Hair follicle dermal papilla cell (primary cell): ENCODE results near the gene KRT82. TPM values are rescaled to one million over a fixed set of nuclear protein-coding genes. Genes with fewer than 3 reads are reported as not detected.

Experiments used
- total RNA-seq: library from RNA; depleted of rRNA; stranded (reverse); fragments of >200 nt; gene quantifications from 2 replicates; pipeline ENCODE4 v1.2.3, GENCODE V29; 2012

KRT82 gene
- total RNA-seq, result not detected in 2 replicates

DNA sequence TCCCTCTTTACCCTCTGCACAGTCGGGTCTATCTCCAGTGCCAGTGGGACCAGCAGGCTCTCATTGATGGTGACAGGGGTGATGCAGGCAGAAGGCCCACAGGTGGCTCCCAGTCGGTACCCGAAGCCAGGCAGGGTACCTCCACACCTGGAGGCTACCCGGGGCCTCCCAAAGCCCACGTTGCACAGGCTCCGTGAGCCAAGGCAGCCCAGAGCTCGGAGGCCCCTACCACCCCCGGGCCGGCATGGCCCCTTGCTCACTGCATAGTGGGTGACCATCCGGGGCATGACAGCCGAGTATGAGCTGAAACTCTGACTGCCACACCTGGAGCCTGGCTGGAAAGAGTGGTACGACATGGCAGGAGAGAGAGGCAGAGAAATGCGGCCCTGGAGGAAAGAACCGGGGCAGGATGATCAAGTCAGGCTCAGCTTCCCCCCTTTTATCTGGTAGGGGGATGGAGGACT is at the start of gene KRT82:
KRT82 (minus strand) TSS at position 414 of the 464 bp plus-strand sequence; CDS start at position 356, 58 bp downstream.

DNA sequence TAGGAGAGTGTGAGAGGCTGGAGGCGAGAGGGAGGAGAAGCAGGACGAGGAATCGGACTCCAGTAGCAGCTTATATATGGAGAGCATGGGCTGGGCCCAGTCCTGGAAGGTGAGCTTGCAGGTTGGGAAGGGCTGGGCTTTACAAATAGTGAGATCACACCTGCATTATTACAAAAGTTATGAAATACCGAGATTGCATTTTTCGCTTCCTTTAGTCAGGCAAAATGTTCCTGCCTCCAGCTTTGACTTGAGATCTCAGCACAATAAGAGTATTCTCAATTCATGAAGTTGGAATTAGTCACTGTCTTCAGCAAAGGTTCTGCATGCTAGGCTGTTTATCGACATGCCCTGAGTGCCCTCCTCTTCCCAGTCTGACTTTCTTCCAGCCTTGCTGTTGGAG is 46.0 kb upstream of the KRT82 start, which contains the start of gene KRT6B:
KRT6B (minus strand) TSS at position 46 of the 400 bp plus-strand sequence. CDS start 68 bp downstream, outside the sequence.

DNA sequence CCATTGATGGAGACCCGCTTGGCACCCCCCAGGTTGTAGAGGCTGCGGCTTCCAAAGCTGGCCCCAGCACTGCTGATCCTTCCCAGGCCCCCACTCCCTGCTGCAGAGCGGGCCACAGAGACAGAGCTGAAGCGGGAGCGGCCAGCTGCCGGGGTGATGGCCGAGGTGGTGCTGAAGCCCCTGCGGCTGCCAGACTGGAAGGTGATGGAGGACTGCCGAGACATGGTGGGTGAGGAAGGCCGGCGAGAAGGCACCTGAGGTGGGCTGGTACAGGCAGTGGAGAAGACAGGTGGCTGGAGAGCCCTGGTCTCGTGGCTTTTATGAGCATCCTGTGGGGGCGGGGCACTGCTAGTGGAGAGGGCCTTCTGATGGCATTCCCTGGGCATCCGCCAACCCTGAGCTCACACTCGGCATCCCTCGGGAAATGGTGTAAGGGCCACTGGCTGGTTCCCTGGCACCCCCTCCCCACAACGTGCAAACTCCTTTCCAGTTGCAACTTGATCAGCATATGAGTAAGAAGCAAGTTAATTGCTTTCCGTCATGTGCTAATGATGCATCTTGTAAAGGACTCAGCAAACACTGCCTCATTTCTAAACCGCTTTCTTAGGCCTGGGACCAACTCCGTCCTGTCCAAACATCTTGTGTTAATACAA is 28.1 kb upstream of the KRT82 start, which contains the start of gene KRT75:
KRT75 (minus strand) TSS at position 291 of the 653 bp plus-strand sequence; CDS start at position 224, 67 bp downstream.

DNA sequence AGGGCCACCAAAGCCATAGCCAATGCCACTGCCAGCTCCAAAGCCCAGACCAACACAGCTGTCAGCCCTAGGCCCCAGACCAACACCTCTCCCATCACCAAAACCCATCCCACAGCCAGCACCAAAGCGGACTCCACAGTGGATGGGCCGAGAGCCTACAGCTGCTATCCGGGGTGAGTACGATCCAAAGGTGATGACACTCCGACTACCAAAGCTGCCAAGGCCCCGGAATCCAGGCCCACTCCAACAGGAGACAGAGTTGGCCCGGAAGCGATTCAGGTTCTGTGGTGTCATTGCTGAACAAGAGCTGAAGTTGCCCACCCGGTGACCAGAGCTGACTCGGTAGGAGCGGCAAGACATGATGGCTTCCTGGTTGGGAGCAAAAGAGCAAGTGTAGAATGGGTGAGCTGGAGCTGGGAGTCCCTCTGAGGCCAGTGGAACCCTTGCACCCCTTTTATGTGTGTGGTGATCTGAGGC is 20.9 kb downstream of the KRT82 start, which contains the start of gene KRT84:
KRT84 (minus strand) TSS at position 427 of the 477 bp plus-strand sequence; CDS start at position 360, 67 bp downstream.

DNA sequence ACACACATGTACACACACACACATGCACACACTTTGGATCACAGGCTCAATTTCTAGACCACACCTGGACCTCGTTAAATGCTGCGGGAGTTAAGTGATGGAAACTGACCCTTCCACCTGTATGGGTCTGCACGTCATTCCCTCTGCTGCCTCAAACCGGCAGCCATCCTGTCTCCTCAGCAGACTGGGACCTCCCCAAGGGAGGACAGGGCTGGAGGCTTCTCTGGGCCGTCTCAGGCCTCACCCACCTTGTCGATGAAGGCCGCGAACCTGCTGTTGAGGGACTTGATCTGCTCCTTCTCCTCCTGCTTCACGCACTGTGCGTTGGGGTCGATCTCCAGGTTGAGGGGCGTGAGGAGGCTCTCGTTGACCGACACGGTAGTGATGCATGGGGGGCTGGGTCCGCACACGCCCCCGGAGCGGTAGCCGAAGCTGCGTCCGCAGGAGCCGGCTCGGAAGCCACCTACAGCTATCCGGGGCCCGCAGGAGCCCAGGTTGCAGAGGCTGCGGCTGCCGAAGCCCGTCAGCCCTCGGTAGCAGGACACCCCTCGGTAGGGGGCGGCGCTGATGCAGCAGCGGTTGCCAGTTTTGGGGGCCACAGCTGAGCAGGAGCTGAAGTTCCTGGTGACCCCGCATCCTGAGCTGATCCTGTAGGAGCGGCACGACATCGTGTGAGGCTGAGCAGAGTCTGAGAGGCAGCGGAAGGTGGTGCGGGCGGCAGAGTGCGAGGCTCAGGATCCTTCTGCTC is 39.2 kb downstream of the KRT82 start, which contains the start of gene KRT85:
KRT85 (minus strand) TSS at position 744 of the 748 bp plus-strand sequence; CDS start at position 668, 76 bp downstream.

Other genes with a start within 250 kb of the KRT82 start
- gene KRT80, start 214.3 kb downstream of the KRT82 start, total RNA-seq, result 0.24 and 1.1 TPM in 2 replicates
- gene KRT7, start 173.1 kb downstream of the KRT82 start, total RNA-seq, result 17.0 and 21.6 TPM in 2 replicates
- gene KRT86, start 131.7 kb downstream of the KRT82 start, total RNA-seq, result under 0.01 TPM in 1 of 2 replicates, not detected in the other
- 0.12 TPM in 1 of 2 replicates, not detected in the other for gene KRT81, start 114.8 kb downstream of the KRT82 start, total RNA-seq
- gene KRT83, start 84.9 kb downstream of the KRT82 start, total RNA-seq, result not detected in 2 replicates
- not detected in 2 replicates for gene KRT85, start 38.9 kb downstream of the KRT82 start, total RNA-seq
- not detected in 2 replicates for gene KRT84, start 20.7 kb downstream of the KRT82 start, total RNA-seq
- not detected in 2 replicates for gene KRT75, start 28.0 kb upstream of the KRT82 start, total RNA-seq
- 1.9 and 4.1 TPM in 2 replicates for gene KRT6B, start 45.8 kb upstream of the KRT82 start, total RNA-seq
- not detected in 2 replicates for gene KRT6C, start 67.5 kb upstream of the KRT82 start, total RNA-seq
- gene KRT6A, start 86.9 kb upstream of the KRT82 start, total RNA-seq, result 3.4 and 40.3 TPM in 2 replicates
- 9.4 and 10.5 TPM in 2 replicates for gene KRT5, start 114.1 kb upstream of the KRT82 start, total RNA-seq
- not detected in 2 replicates for gene KRT71, start 146.8 kb upstream of the KRT82 start, total RNA-seq
- gene KRT74, start 167.5 kb upstream of the KRT82 start, total RNA-seq, result not detected in 2 replicates
- gene KRT72, start 195.1 kb upstream of the KRT82 start, total RNA-seq, result not detected in 2 replicates
- gene KRT73, start 212.2 kb upstream of the KRT82 start, total RNA-seq, result not detected in 2 replicates
- not detected in 2 replicates for gene KRT2, start 245.9 kb upstream of the KRT82 start, total RNA-seq